ENCODE measurements around the gene FMNL2. TPM values are rescaled to one million over a fixed set of nuclear protein-coding genes. Genes with fewer than 3 reads are reported as not detected.

Gene FMNL2
- total RNA-seq, 1 experiment from 2014 or later, result 33.6 TPM

DNA sequence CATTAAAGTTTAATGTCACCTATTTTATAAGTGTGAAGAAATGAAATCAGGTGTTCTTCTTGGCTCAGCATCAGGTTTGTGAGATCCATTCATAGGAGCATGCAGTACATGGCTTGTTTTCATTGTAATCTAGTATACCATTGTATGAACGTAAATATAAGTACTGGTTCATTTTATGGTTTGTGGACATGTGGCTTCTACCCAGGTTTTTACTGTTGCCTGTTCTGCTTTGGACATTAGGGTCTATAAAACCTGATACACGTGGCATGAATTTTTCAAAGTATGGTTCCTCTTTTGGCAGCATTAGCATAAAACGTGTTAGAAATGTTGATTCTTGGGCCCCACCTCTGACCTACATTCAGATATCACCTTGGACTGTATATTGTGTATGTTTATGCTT lies 206.7 kb downstream of the FMNL2 start:
- H2AK5ac ChIP-seq (ENCODE audit: insufficient read length, low read length), result no peak overlapping the region
- no peak overlapping the region for H2BK15ac ChIP-seq (ENCODE audit: low read depth, low read length)
- no CpG with 5 or more reads among the region's 3 CpGs for WGBS (ENCODE audit: extremely low coverage, insufficient read length, low lambda C conversion rate)
- DNase-seq, result no peak
- H3K4ac ChIP-seq (ENCODE audit: low read depth, low read length), result no peak overlapping the region
- H3K14ac ChIP-seq (ENCODE audit: insufficient read depth, low read length), result no peak overlapping the region
- H2BK120ac ChIP-seq (ENCODE audit: low read depth, low read length, poor library complexity, severe bottlenecking), result no peak overlapping the region
- H2BK5ac ChIP-seq (ENCODE audit: insufficient read length, low read length), result no peak overlapping the region
- no peak overlapping the region for H3K18ac ChIP-seq (ENCODE audit: insufficient read length, low read depth, low read length)
- H3K56ac ChIP-seq (ENCODE audit: insufficient read length, low read depth, low read length), result no peak overlapping the region
- H3K27ac ChIP-seq (ENCODE audit: insufficient read length, low read depth, low read length), result no peak overlapping the region
- no peak overlapping the region for H4K91ac ChIP-seq (ENCODE audit: insufficient read length, low read depth, low read length)
- H2BK20ac ChIP-seq (ENCODE audit: low read depth, low read length, poor library complexity, severe bottlenecking), result no peak overlapping the region
- no peaks in the 10 kb centered on the region for H3K9me3 Mint-ChIP-seq
- H3K4me1 ChIP-seq (ENCODE audit: insufficient read depth, low read length), result no peaks in the 10 kb centered on the region; the same call in 1 of the 2 replicates
- no peak overlapping the region for H3K4me2 ChIP-seq (ENCODE audit: insufficient read depth, insufficient read length, low read length)
- H2AFZ ChIP-seq (ENCODE audit: low read length), result no peak overlapping the region
- no peak overlapping the region for H3K9ac ChIP-seq (ENCODE audit: extremely low read depth, insufficient read length, low read length)
- H3K9me3 ChIP-seq (ENCODE audit: control insufficient read depth, low read depth, low read length), result no peaks in the 10 kb centered on the region
- no peaks in the 10 kb centered on the region for H3K23me2 ChIP-seq (ENCODE audit: insufficient read length, low read depth, low read length, poor library complexity, severe bottlenecking)
- H3K4me1 Mint-ChIP-seq, result peaks cover 14 to 23% of the 10 kb centered on the region in 2 experiments
- no peaks in the 10 kb centered on the region; the same call in 1 of the 2 replicates for H3K79me2 ChIP-seq (ENCODE audit: insufficient read depth, low read length)
- H4K8ac ChIP-seq (replicated peaks; ENCODE audit: insufficient read length, low read depth, low read length), result no peak overlapping the region
- peaks cover 4 to 5% (median 4%) of the 10 kb centered on the region in 3 experiments; a peak in 4 of 7 replicates for H3K36me3 Mint-ChIP-seq (ENCODE audit: insufficient read depth in 1 of 3, low read depth in 3 of 3)
- no peak overlapping the region for H3K4me3 Mint-ChIP-seq
- H2BK12ac ChIP-seq (ENCODE audit: insufficient read length, low read depth, low read length), result no peak overlapping the region
- no peak overlapping the region for H3K23ac ChIP-seq (ENCODE audit: insufficient read length, low read depth, low read length)
- no peaks in the 10 kb centered on the region for H3K79me1 ChIP-seq (ENCODE audit: insufficient read depth, low read depth, low read length, poor library complexity, severe bottlenecking)
- H4K5ac ChIP-seq (ENCODE audit: insufficient read length, low read depth, low read length), result no peak overlapping the region
- no peaks in the 10 kb centered on the region for H4K20me1 ChIP-seq (ENCODE audit: control insufficient read depth, insufficient read depth, insufficient read length)
- no peaks in the 10 kb centered on the region for H3K27me3 Mint-ChIP-seq (ENCODE audit: low read depth)
- no peak overlapping the region for H3T11ph ChIP-seq (ENCODE audit: low read length)
- TF ChIP-seq, protein P1, sequence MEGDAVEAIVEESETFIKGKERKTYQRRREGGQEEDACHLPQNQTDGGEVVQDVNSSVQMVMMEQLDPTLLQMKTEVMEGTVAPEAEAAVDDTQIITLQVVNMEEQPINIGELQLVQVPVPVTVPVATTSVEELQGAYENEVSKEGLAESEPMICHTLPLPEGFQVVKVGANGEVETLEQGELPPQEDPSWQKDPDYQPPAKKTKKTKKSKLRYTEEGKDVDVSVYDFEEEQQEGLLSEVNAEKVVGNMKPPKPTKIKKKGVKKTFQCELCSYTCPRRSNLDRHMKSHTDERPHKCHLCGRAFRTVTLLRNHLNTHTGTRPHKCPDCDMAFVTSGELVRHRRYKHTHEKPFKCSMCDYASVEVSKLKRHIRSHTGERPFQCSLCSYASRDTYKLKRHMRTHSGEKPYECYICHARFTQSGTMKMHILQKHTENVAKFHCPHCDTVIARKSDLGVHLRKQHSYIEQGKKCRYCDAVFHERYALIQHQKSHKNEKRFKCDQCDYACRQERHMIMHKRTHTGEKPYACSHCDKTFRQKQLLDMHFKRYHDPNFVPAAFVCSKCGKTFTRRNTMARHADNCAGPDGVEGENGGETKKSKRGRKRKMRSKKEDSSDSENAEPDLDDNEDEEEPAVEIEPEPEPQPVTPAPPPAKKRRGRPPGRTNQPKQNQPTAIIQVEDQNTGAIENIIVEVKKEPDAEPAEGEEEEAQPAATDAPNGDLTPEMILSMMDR (conservative IDR thresholded peaks at IDR 0.05), result no peak
- H3K27me3 ChIP-seq (ENCODE audit: insufficient read depth, low read length), result no peaks in the 10 kb centered on the region
- H3K27ac Mint-ChIP-seq, result no peak overlapping the region

Data from H9 (cell line).